ENCODE data around the gene NUP107. TPM values are rescaled to one million over a fixed set of nuclear protein-coding genes. Genes with fewer than 3 reads are reported as not detected.

NUP107 gene
- total RNA-seq, 4 donors from 2014 or later, result 6.4 to 29.2 (median 22.6) TPM

- intact Hi-C loops (cut with DNase I; ENCODE audit: low total_unique reads) (loop anchor here (10.0 kb wide), 1 partner anchor 331 kb away; no protein-coding TSS in a partner anchor), in situ Hi-C loops (cut with MboI; ENCODE audit: low pct_ligation_motif_present in 1 of 4, low pct_unique_long_range_greater_than_20kb in 1 of 4, low sequenced_read_pairs in 3 of 4) (loop anchor here (25.0 kb wide), 2 partner anchors 324 to 349 kb away; partner anchors contain the start of gene MDM1 (in 1 of the 4))
- H3K9me3 ChIP-seq, result no peaks in the 10 kb centered on the region
- DNase-seq, result no peak
- 25 to 30% methylated on average over 3 of the region's 3 CpGs for WGBS, 2 donors (ENCODE audit: low coverage in 1 of 2)
- TF ChIP-seq POLR2AphosphoS5 (IDR thresholded peaks at IDR 0.05), result no peak
- TF ChIP-seq, protein P1, sequence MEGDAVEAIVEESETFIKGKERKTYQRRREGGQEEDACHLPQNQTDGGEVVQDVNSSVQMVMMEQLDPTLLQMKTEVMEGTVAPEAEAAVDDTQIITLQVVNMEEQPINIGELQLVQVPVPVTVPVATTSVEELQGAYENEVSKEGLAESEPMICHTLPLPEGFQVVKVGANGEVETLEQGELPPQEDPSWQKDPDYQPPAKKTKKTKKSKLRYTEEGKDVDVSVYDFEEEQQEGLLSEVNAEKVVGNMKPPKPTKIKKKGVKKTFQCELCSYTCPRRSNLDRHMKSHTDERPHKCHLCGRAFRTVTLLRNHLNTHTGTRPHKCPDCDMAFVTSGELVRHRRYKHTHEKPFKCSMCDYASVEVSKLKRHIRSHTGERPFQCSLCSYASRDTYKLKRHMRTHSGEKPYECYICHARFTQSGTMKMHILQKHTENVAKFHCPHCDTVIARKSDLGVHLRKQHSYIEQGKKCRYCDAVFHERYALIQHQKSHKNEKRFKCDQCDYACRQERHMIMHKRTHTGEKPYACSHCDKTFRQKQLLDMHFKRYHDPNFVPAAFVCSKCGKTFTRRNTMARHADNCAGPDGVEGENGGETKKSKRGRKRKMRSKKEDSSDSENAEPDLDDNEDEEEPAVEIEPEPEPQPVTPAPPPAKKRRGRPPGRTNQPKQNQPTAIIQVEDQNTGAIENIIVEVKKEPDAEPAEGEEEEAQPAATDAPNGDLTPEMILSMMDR (IDR thresholded peaks at IDR 0.05), result no peak
- TF ChIP-seq POLR2A (IDR thresholded peaks at IDR 0.05), result no peak
- no peak for TF ChIP-seq EP300 (IDR thresholded peaks at IDR 0.05; ENCODE audit: low read depth)
- H3K4me3 ChIP-seq, result peak overlapping the region in 3 of 4 donors; percentile 76 to 80 (median 78)
- peaks cover 0 to 8% (median 2%) of the 10 kb centered on the region in 4 donors for H3K36me3 ChIP-seq
- no peaks in the 10 kb centered on the region for H3K27me3 ChIP-seq
- H3K27ac ChIP-seq, result peak overlapping the region; percentile 78 to 88 (median 84)
- H3K4me1 ChIP-seq, result peaks cover 3 to 24% (median 13%) of the 10 kb centered on the region in 4 donors
Observed at GRCh38 chr12:68686262-68686594, 550 bp upstream of the NUP107 start.

DNA sequence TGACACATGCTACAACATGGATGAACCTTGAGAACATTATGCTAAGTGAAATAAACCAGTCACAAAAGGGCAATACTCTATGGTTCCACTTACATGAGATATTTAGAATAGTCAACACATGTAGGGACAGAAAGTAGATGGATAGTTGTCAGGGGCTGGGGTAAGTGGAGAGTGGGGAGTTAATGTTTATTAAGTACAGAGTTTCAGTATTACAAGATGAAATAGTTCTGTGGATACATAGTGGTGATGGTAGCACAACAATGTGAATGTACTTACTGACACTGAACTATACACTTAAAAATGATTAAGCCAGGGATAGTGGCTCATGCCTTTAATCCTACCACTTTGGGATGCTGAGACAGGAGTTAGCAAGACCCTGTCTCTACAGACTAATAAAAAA is 8.7 kb downstream of the NUP107 start:
- TF ChIP-seq, protein P1 (IDR thresholded peaks at IDR 0.05), result no peak
- TF ChIP-seq POLR2A (IDR thresholded peaks at IDR 0.05) (no peak), EP300 (IDR thresholded peaks at IDR 0.05; ENCODE audit: low read depth) (no peak), POLR2AphosphoS5 (IDR thresholded peaks at IDR 0.05) (no peak)
- intact Hi-C loops (cut with DNase I; ENCODE audit: low total_unique reads), result no loop called here
- DNase-seq, result no peak
- Histone ChIP-seq H3K9me3 (no peaks in the 10 kb centered on the region), H3K27ac (no peak overlapping the region), H3K27me3 (no peaks in the 10 kb centered on the region), H3K36me3 (peaks cover 0 to 78% (median 25%) of the 10 kb centered on the region in 4 donors), H3K4me1 (no peaks in the 10 kb centered on the region), H3K4me3 (no peak overlapping the region)
- in situ Hi-C loops (cut with MboI; ENCODE audit: low pct_ligation_motif_present in 1 of 4, low pct_unique_long_range_greater_than_20kb in 1 of 4, low sequenced_read_pairs in 3 of 4), result loop anchor here (25.0 kb wide), 2 partner anchors 333 to 358 kb away; partner anchors contain the start of gene MDM1 (in 1 of the 4)

GRCh38 chr12:68699486-68699885 is 12.7 kb downstream of the NUP107 start:
- in situ Hi-C loops (cut with MboI; ENCODE audit: low pct_ligation_motif_present in 1 of 4, low pct_unique_long_range_greater_than_20kb in 1 of 4, low sequenced_read_pairs in 3 of 4), result loop anchor here (25.0 kb wide), 2 partner anchors 337 to 362 kb away; partner anchors contain the start of gene MDM1 (in 1 of the 4)
- Histone ChIP-seq H3K27me3 (no peaks in the 10 kb centered on the region), H3K4me3 (no peak overlapping the region)

DNA sequence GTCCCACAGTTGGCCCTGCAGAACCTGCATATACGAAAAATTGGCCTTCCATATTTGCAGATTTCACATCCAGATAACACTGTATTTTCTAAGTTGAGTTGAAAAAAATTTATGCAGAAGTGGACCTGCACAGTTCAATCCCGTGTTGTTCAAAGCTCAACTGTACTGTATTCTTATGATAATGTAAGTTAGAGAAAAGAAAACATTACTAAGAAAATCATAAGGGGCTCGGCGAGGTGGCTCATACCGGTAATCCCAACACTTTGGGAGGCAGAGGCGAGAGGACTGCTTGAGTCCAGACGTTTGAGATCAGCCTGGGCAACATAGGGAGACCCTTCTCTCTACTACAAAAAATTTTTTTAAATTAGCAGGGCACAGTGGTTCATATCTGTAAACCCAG is 41.0 kb downstream of the NUP107 start:
- no peaks in the 10 kb centered on the region for H3K9me3 ChIP-seq
- H3K27ac ChIP-seq, result no peak overlapping the region
- no peak overlapping the region for H3K4me3 ChIP-seq
- TF ChIP-seq, protein P1 (IDR thresholded peaks at IDR 0.05), result no peak
- TF ChIP-seq POLR2A (IDR thresholded peaks at IDR 0.05), result no peak
- no peak for TF ChIP-seq EP300 (IDR thresholded peaks at IDR 0.05; ENCODE audit: low read depth)
- no peak for TF ChIP-seq POLR2AphosphoS5 (IDR thresholded peaks at IDR 0.05)
- no peaks in the 10 kb centered on the region for H3K27me3 ChIP-seq
- no peaks in the 10 kb centered on the region for H3K4me1 ChIP-seq
- WGBS, 2 donors (ENCODE audit: low coverage in 1 of 2), result 84 to 95% methylated on average over 2 to 7 of the region's 7 CpGs
- in situ Hi-C loops (cut with MboI; ENCODE audit: low pct_ligation_motif_present in 1 of 4, low pct_unique_long_range_greater_than_20kb in 1 of 4, low sequenced_read_pairs in 3 of 4) (no loop called here), intact Hi-C loops (cut with DNase I; ENCODE audit: low total_unique reads) (no loop called here)
- peaks cover 0 to 56% (median 13%) of the 10 kb centered on the region in 4 donors for H3K36me3 ChIP-seq
- no peak for DNase-seq

More at GRCh38 chr12:68699486-68699885, 12.7 kb downstream of the NUP107 start:
- WGBS, 2 donors (ENCODE audit: low coverage in 1 of 2), result 76 to 100% methylated on average over 1 of the region's 1 CpG
- TF ChIP-seq EP300 (IDR thresholded peaks at IDR 0.05; ENCODE audit: low read depth) (no peak), POLR2AphosphoS5 (IDR thresholded peaks at IDR 0.05) (no peak), POLR2A (IDR thresholded peaks at IDR 0.05) (no peak)
- TF ChIP-seq, protein P1 (IDR thresholded peaks at IDR 0.05), result no peak
- H3K4me1 ChIP-seq, result no peaks in the 10 kb centered on the region
- no peaks in the 10 kb centered on the region for H3K9me3 ChIP-seq
- intact Hi-C loops (cut with DNase I; ENCODE audit: low total_unique reads), result no loop called here
- no peak overlapping the region for H3K27ac ChIP-seq
- peaks cover 0 to 66% (median 22%) of the 10 kb centered on the region in 4 donors for H3K36me3 ChIP-seq
- no peak for DNase-seq

Measured in transverse colon (tissue), 4 donors.